K562 (cell line): ENCODE results near the gene DCAF17. TPM values are rescaled to one million over a fixed set of nuclear protein-coding genes. Genes with fewer than 3 reads are reported as not detected.

Source experiments
- BHLHE40 ChIP-seq: IDR thresholded peaks from 2 replicates; pipeline ENCODE4 v1.6.1; 2011; ENCODE audit warnings: low read length, improper control_type of control experiment
- CAMTA2 ChIP-seq: fragments of 250-450 bp; sonication (Bioruptor Pico); conservative IDR thresholded peaks from 2 replicates; pipeline ENCODE4 v1.5.1; 2022
- CHD7 ChIP-seq: fragments of 200-600 bp; sonication (generic); IDR thresholded peaks from one replicate; pipeline ENCODE4 v1.6.1; 2012; ENCODE audit warnings: mild to moderate bottlenecking, low read depth, low read length, inconsistent platforms
- CXXC5 ChIP-seq: fragments of 250-450 bp; sonication (Bioruptor Pico); IDR thresholded peaks from 2 replicates; pipeline ENCODE4 v1.8.0; 2022; ENCODE audit warnings: inconsistent platforms, mild to moderate bottlenecking, moderate library complexity
- EHMT2 ChIP-seq: fragments of 450-650 bp; IDR thresholded peaks from 2 replicates; pipeline ENCODE4 v1.6.1; 2018; ENCODE audit warnings: antibody characterized with exemption
- POU5F1 ChIP-seq: fragments of 150-350 bp; IDR thresholded peaks from 2 replicates; pipeline ENCODE4 v1.6.1; 2014; ENCODE audit warnings: borderline replicate concordance, low read length, low read depth, mild to moderate bottlenecking; ENCODE audit not compliant: partially characterized antibody
- SMC3 ChIP-seq: conservative IDR thresholded peaks from 2 replicates; pipeline ENCODE4 v1.6.1; 2011; ENCODE audit warnings: low read depth, low read length, improper control_type of control experiment; ENCODE audit not compliant: insufficient read depth
- SUPT5H ChIP-seq: fragments of 450-650 bp; IDR thresholded peaks from 2 replicates; pipeline ENCODE4 v1.6.1; 2016
- USF2 ChIP-seq: sonication (generic); formaldehyde crosslinking; IDR thresholded peaks from 2 replicates; pipeline ENCODE4 v1.5.0; 2020; ENCODE audit warnings: missing genetic modification reagents
- ZNF398 ChIP-seq: fragments of 250-450 bp; sonication (Bioruptor Pico); IDR thresholded peaks from 2 replicates; pipeline ENCODE4 v1.8.0; 2021; ENCODE audit warnings: moderate library complexity, mild to moderate bottlenecking, inconsistent platforms
- ZNF449 ChIP-seq: fragments of 250-450 bp; sonication (Bioruptor Pico); IDR thresholded peaks from 2 replicates; pipeline ENCODE4 v1.8.0; 2022; ENCODE audit warnings: moderate library complexity, mild to moderate bottlenecking, inconsistent platforms
- polyA plus RNA-seq, 8 experiments: library from polyadenylated mRNA; depleted of rRNA in 4 of 8; stranded (reverse) in 5 of 8; unstranded in 3 of 8; fragments of >200 nt; fragmentation: Nextera tagmentation in 2 of 8; fragmentation: Illumina TruSeq in 1 of 8; extraction: Ambion mirVana in 2 of 8; extraction: Trizol in 1 of 8; gene quantifications; 2 replicates each; pipeline versions ENCODE4 v1.2.1 to v1.2.3, GENCODE V29; 2011 to 2014; ENCODE audit warnings: inconsistent platforms in 1 of 8, missing spikeins in 1 of 8
- total RNA-seq, 7 experiments: library from RNA; depleted of rRNA in 6 of 7; stranded (reverse); fragments of >200 nt in 6 of 7; fragmentation: Illumina TruSeq in 2 of 7; extraction: Trizol in 2 of 7; gene quantifications; 2 replicates each; pipeline versions ENCODE4 v1.2.1 to v1.2.3, GENCODE V29; 2011 to 2021; ENCODE audit warnings: low replicate concordance in 1 of 7

DCAF17 gene
- total and polyA plus RNA-seq, 9 of the 15 experiments (the other 6 are each of a cell fraction or from before 2014, with no cell fraction given) = 10.0 to 38.5 (median 27.1) TPM

GRCh38 chr2:171513719-171514160 is 79.7 kb downstream of the DCAF17 start (continued):
- TF ChIP-seq CXXC5 (no peak), SUPT5H (no peak), CAMTA2 (CRISPR knock-in tag) (no peak), ZNF449 (CRISPR knock-in tag) (no peak), USF2 (CRISPR knock-in tag) (no peak), POU5F1 (no peak), SMC3 (no peak), ZNF398 (CRISPR knock-in tag) (no peak), CHD7 (no peak), EHMT2 (no peak), BHLHE40 (no peak)
